A673 (cell line): ENCODE results near the gene TMEM35B. TPM values are rescaled to one million over a fixed set of nuclear protein-coding genes. Genes with fewer than 3 reads are reported as not detected.
A peak's percentile ranks its signal among the peaks of the same experiment; 100 is the strongest.
"Not testable (repeated sequence)": the region's sequence is repeated elsewhere in the genome, so short reads cannot be mapped to it uniquely, and the experiment has no call there.

Experiments
- BruUV-seq: library from RNA; stranded (reverse); fragments of 400-500 nt; replicated peaks from 2 replicates; lab custom pipeline; 2021; lab: Mats Ljungman, UMichigan
- CTCF ChIA-PET: fragments of 300-600 bp; sonication (Branson Sonifier 250); formaldehyde crosslinking; loops from one replicate; lab custom pipeline; 2022; ENCODE audit warnings: antibody characterized with exemption; lab: Charles Lee
- POLR2A ChIA-PET: fragments of 300-600 bp; sonication (Branson Sonifier 250); formaldehyde crosslinking; loops from one replicate; lab custom pipeline; 2022; ENCODE audit warnings: antibody characterized with exemption; ENCODE audit not compliant: low non-redundant PET; lab: Charles Lee
- DNase-seq: peaks from one replicate; pipeline ENCODE4 v3.0.0-alpha.2; 2015; ENCODE audit warnings: low spot score
- H3K27ac ChIP-seq: fragments of 200-600 bp; sonication (generic); 2 replicates; pipeline ENCODE4 v1.5.1; 2016; ENCODE audit warnings: mixed run types, low read depth, mild to moderate bottlenecking, mixed read lengths, antibody characterized with exemption, low read length; ENCODE audit not compliant: poor library complexity, severe bottlenecking
- H3K27me3 ChIP-seq: fragments of 200-600 bp; sonication (generic); replicated peaks from 2 replicates; pipeline ENCODE4 v1.6.1; 2017; ENCODE audit warnings: mixed run types, low read depth, mild to moderate bottlenecking, mixed read lengths, antibody characterized with exemption, low read length; ENCODE audit not compliant: insufficient read depth, poor library complexity
- H3K36me3 ChIP-seq: fragments of 200-600 bp; sonication (generic); 2 replicates; pipeline ENCODE4 v1.6.1; 2016; ENCODE audit warnings: mixed run types, mild to moderate bottlenecking, mixed read lengths, antibody characterized with exemption, low read length; ENCODE audit not compliant: insufficient read depth, poor library complexity, severe bottlenecking
- H3K4me1 ChIP-seq: fragments of 200-600 bp; sonication (generic); 2 replicates; pipeline ENCODE4 v1.6.1; 2017; ENCODE audit warnings: mixed run types, mild to moderate bottlenecking, mixed read lengths, antibody characterized with exemption, low read length; ENCODE audit not compliant: insufficient read depth, poor library complexity, severe bottlenecking
- H3K4me3 ChIP-seq: fragments of 200-600 bp; sonication (generic); 2 replicates; pipeline ENCODE4 v1.5.1; 2016; ENCODE audit warnings: low read depth, mixed run types, mild to moderate bottlenecking, mixed read lengths, low read length; ENCODE audit not compliant: poor library complexity, severe bottlenecking
- H3K9me3 ChIP-seq: fragments of 200-600 bp; sonication (generic); 2 replicates; pipeline ENCODE4 v1.6.1; 2016; ENCODE audit warnings: mixed run types, low read depth, mild to moderate bottlenecking, mixed read lengths, antibody characterized with exemption, low read length; ENCODE audit not compliant: poor library complexity, severe bottlenecking
- EZH2 ChIP-seq: fragments of 200-600 bp; sonication (generic); IDR thresholded peaks from 2 replicates; pipeline ENCODE4 v1.6.1; 2017; ENCODE audit warnings: borderline replicate concordance, low read depth, mild to moderate bottlenecking, mixed read lengths, antibody characterized with exemption, low read length; ENCODE audit not compliant: poor library complexity, severe bottlenecking
- intact Hi-C: fragments of 100-400 bp; cut with micrococcal nuclease; formaldehyde crosslinking; loops from one replicate; pipeline ENCODE4 v1.10.0; 2022; ENCODE audit not compliant: unreplicated experiment
- total RNA-seq: library from RNA; stranded (reverse); gene quantifications from 2 replicates; pipeline ENCODE4 v1.2.3, GENCODE V29; 2021
- TF ChIP-seq, protein P1 (sequence below): fragments of 300-800, 200-600 bp; sonication (generic); conservative IDR thresholded peaks from 2 replicates; pipeline ENCODE4 v1.5.1; 2017; ENCODE audit warnings: low read depth, mild to moderate bottlenecking, antibody characterized with exemption, low read length, moderate library complexity, mixed read lengths

The TMEM35B gene
- total RNA-seq, 1 experiment from 2014 or later, result 10.6 TPM

DNA sequence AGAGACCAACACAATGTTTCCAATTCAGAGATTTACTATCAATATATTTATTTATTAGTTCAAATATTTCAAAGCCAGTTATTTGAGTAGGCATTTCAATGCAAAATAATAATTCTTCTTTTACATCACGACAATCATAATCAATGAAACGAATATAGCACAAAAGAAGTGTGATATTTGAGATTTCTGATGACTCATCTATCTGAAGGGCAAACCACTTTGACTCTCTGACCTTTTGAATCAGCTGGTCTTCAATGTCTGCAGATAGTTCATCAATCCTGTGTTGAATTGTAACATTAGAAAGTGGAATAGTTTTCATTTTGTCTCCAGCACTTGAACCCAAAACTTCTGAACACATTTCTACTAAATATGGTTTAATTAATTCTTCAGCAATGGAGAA is 3.0 kb upstream of the TMEM35B start:
- Histone ChIP-seq H3K27me3 (no peaks in the 10 kb centered on the region), H3K9me3 (no peaks in the 10 kb centered on the region), H3K4me3 (no peak overlapping the region), H3K36me3 (peaks cover 4% of the 10 kb centered on the region), H3K4me1 (peaks cover 9% of the 10 kb centered on the region), H3K27ac (no peak overlapping the region)
- POLR2A ChIA-PET, result no interaction called here
- TF ChIP-seq EZH2, result no peak
- TF ChIP-seq, protein P1, sequence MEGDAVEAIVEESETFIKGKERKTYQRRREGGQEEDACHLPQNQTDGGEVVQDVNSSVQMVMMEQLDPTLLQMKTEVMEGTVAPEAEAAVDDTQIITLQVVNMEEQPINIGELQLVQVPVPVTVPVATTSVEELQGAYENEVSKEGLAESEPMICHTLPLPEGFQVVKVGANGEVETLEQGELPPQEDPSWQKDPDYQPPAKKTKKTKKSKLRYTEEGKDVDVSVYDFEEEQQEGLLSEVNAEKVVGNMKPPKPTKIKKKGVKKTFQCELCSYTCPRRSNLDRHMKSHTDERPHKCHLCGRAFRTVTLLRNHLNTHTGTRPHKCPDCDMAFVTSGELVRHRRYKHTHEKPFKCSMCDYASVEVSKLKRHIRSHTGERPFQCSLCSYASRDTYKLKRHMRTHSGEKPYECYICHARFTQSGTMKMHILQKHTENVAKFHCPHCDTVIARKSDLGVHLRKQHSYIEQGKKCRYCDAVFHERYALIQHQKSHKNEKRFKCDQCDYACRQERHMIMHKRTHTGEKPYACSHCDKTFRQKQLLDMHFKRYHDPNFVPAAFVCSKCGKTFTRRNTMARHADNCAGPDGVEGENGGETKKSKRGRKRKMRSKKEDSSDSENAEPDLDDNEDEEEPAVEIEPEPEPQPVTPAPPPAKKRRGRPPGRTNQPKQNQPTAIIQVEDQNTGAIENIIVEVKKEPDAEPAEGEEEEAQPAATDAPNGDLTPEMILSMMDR, result no peak
- no TSS peak for BruUV-seq
- CTCF ChIA-PET, result no interaction called here
- intact Hi-C loops, result loop anchor here (5.0 kb wide), 1 partner anchor 44 kb away; the partner anchor contains the start of gene ZMYM6
- no peak for DNase-seq

DNA sequence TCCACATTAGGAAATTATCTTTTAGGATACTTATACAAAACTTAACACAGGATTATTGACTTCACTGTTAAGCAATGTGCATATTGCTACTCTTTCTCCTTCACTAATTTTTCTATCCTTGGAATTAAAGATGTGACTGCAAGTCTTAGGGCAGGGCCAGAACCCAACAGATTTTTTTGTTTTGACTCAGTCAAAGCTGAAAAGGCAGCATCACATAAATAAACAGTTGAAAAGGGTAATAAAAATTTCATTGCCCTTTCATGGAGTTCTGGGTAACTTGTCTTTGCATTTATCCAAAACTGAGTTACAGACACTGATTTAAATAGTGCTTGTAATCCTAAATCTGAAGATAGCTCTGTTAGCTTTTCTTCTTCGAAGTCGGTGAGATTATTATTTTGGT is 1.9 kb upstream of the TMEM35B start:
- H3K36me3 ChIP-seq, result peaks cover 2% of the 10 kb centered on the region
- no peaks in the 10 kb centered on the region for H3K9me3 ChIP-seq
- no peak for DNase-seq
- H3K27ac ChIP-seq, result no peak overlapping the region
- POLR2A ChIA-PET, result no interaction called here
- peaks cover 13% of the 10 kb centered on the region for H3K4me1 ChIP-seq
- intact Hi-C loops, result loop anchor here (5.0 kb wide), 1 partner anchor 45 kb away; the partner anchor contains the start of gene ZMYM6
- no peak overlapping the region for H3K4me3 ChIP-seq
- TF ChIP-seq EZH2, result no peak
- TF ChIP-seq, protein P1, result no peak
- H3K27me3 ChIP-seq, result no peaks in the 10 kb centered on the region
- no TSS peak for BruUV-seq
- CTCF ChIA-PET, result no interaction called here

DNA sequence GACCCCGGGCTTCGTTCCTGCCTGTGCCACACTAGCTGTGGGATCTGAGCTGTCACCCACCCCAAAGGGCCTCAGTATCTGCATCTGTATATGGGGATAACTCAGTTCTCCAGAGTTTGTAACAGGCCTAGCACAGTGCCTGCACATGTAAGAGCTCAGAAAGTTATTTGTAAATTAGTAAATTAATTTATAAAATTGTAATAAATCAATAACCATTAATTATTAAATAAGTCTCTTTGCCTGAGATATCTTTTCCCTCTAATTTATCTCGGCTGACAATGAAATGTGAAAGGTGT is 410 bp upstream of the TMEM35B start:
- Histone ChIP-seq H3K4me1 (peaks cover 13% of the 10 kb centered on the region), H3K4me3 (peak overlapping the region; percentile 79), H3K27ac (peak overlapping the region; percentile 92)
- CTCF ChIA-PET, DNase-seq, BruUV-seq, H3K9me3 ChIP-seq, H3K36me3 ChIP-seq, H3K27me3 ChIP-seq: not testable (repeated sequence)
- POLR2A ChIA-PET, result interaction anchor here (0.5 to 0.9 kb wide), 4 partner anchors 12 to 1892 kb away, joined by 3 to 5 read pairs (median 4); no protein-coding TSS in a partner anchor
- intact Hi-C loops, result loop anchor here (5.0 kb wide), 1 partner anchor 47 kb away; the partner anchor contains the start of gene ZMYM6

DNA sequence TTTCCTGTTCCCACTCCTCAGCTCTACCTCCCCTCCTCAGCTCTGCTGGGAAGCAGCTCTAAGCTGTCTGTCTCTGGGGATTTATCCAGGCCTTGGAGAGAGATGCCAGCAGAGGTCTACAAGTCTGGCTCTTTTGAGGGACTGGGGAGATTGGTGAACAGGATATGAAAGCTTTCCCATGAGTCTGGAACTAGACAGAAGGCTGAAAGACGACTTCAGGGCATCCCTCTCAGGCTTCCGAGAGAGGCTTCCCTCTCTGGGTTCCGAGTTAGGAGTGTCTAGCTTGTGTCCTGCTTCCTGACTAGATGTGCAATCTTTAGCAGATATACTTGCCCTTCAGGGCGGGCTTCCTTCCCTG is 733 bp downstream of the TMEM35B start:
- H3K4me3 ChIP-seq, result peak overlapping the region; percentile 79
- peak; percentile 60 for DNase-seq
- H3K9me3 ChIP-seq, result no peaks in the 10 kb centered on the region
- CTCF ChIA-PET, result interaction anchor here (0.6 kb wide), 1 partner anchor 163 kb away, joined by 12 read pairs; no protein-coding TSS in a partner anchor
- intact Hi-C loops, result no loop called here
- no peaks in the 10 kb centered on the region for H3K36me3 ChIP-seq
- BruUV-seq, result TSS peak; percentile 53
- POLR2A ChIA-PET, result interaction anchor here (0.6 to 0.9 kb wide), 3 partner anchors 13 to 1995 kb away, joined by 3 to 7 read pairs (median 4); no protein-coding TSS in a partner anchor
- TF ChIP-seq EZH2, result no peak
- TF ChIP-seq, protein P1, result no peak
- H3K4me1 ChIP-seq, result peaks cover 13% of the 10 kb centered on the region
- peak overlapping the region; percentile 92 for H3K27ac ChIP-seq
- no peaks in the 10 kb centered on the region for H3K27me3 ChIP-seq
